ENCODE results near the gene CTDNEP1.
A peak's percentile ranks its signal among the peaks of the same experiment; 100 is the strongest.

DNA sequence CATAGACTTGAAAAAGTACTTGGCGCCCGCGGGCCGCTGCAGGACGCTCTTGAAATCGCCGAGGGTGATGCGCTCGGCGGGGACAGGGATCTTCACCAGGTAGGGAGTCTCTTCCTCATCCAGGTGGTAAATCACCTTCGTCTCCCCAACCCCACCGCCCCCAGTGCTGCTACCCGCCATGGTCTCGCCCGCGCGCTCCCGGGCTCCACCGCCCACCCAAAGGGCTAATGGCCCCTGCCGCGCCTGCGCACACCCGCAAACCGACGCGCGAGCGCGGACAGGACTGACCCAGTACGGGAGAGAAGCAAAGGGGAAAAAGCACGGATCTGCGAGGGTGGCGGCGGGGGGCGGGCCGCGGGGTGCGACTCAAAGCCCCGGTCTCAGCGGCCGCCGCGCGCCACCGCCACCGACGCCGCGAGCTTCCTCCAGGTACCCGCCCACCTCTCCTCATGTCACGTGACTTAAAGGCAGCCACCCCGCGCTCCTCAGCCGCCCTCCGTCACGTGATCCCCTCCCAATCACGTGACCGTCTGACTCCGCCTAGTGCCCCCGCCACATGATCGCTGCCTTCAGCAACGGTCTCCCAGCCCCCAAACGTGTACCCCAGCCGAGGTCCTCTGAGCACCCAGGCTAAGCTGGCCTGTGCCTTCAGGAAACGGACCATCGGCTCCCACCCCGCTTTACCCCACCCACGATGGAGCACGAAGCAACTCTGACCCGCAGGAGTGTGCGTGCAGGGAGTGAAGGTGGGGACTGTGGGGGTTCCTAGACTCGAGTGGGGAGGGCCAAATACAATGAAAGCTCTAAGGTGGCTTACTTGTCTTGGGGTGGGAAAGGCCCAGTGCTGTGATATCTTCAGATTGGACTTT, 17.2 kb downstream of the CTDNEP1 start, which contains the start of gene DVL2:
- TF ChIP-seq EZH2 (IDR thresholded peaks at IDR 0.05) (no peak), POLR2AphosphoS5 (IDR thresholded peaks at IDR 0.05; ENCODE audit: borderline replicate concordance, low read depth, low read length) (peak; percentile 94), FOXP2 (optimal IDR thresholded peaks at IDR 0.05; ENCODE audit: control extremely low read depth, extremely low read length, insufficient read depth) (no peak)
